ENCODE data around the gene RALGPS1.

DNA sequence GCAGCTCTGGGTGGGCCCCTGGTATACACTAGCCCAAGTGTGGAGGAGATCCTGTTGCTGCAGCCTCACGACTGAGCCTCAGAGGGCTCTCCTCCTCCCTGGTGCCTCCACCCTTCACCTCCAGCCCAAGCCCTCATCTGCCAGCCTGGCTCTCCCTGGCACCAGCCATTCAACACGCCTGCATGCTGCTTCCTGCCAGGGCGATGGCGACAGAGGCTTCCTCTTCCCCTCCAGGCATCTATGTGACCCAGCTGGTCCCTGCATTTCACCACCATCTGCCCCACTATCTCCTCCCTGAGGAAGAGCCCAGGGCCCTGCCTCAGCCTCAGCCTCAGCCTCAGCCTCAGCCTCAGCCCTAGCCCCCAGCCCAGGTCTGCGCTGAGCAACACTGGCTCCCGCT lies 262.6 kb downstream of the RALGPS1 start:
- TF ChIP-seq POLR2A (IDR thresholded peaks at IDR 0.05; ENCODE audit: extremely low read depth, insufficient read length), result no peak
- TF ChIP-seq, protein P1, sequence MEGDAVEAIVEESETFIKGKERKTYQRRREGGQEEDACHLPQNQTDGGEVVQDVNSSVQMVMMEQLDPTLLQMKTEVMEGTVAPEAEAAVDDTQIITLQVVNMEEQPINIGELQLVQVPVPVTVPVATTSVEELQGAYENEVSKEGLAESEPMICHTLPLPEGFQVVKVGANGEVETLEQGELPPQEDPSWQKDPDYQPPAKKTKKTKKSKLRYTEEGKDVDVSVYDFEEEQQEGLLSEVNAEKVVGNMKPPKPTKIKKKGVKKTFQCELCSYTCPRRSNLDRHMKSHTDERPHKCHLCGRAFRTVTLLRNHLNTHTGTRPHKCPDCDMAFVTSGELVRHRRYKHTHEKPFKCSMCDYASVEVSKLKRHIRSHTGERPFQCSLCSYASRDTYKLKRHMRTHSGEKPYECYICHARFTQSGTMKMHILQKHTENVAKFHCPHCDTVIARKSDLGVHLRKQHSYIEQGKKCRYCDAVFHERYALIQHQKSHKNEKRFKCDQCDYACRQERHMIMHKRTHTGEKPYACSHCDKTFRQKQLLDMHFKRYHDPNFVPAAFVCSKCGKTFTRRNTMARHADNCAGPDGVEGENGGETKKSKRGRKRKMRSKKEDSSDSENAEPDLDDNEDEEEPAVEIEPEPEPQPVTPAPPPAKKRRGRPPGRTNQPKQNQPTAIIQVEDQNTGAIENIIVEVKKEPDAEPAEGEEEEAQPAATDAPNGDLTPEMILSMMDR (IDR thresholded peaks at IDR 0.05; ENCODE audit: low read depth, low read length), result no peak
- no peak for TF ChIP-seq MAX (IDR thresholded peaks at IDR 0.05; ENCODE audit: low read depth, low read length)
